Choroid plexus epithelial cell (primary cell): ENCODE measurements around the gene CD96.

Experiments used
- DNase-seq: peaks from one replicate; pipeline ENCODE4 v3.0.0-alpha.2; 2010; ENCODE audit warnings: low read depth
- H3K4me3 ChIP-seq: 2 replicates; pipeline ENCODE4 v1.5.1; 2011; ENCODE audit warnings: low read depth, mild to moderate bottlenecking, control low read depth, low read length, moderate library complexity
- TF ChIP-seq, protein P1 (sequence below): conservative IDR thresholded peaks from 2 replicates; pipeline ENCODE4 v1.5.1; 2011; ENCODE audit warnings: low read depth, mild to moderate bottlenecking, control low read depth, inconsistent platforms, low read length, moderate library complexity

The CD96 gene

DNA sequence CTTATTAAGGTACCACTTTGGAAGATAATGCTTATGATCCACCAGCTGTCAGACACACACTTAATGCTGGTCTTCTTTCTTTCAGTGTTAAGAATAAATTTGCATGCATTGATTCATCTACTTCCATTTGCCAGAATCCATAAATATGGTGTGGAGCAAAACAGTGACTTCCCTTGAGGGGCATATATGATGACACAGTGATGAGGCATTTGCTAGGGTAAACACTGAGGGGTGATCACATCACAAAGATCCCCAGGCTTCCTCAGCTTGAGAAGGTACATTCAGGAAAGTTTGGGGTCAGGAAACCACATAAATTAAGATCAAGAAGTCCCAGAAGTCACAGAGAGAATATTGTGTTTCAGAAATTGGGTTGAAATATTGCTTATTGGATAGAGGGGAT is 63.0 kb downstream of the CD96 start:
- DNase-seq, result no peak
- H3K4me3 ChIP-seq, result no peak overlapping the region
- TF ChIP-seq, protein P1, sequence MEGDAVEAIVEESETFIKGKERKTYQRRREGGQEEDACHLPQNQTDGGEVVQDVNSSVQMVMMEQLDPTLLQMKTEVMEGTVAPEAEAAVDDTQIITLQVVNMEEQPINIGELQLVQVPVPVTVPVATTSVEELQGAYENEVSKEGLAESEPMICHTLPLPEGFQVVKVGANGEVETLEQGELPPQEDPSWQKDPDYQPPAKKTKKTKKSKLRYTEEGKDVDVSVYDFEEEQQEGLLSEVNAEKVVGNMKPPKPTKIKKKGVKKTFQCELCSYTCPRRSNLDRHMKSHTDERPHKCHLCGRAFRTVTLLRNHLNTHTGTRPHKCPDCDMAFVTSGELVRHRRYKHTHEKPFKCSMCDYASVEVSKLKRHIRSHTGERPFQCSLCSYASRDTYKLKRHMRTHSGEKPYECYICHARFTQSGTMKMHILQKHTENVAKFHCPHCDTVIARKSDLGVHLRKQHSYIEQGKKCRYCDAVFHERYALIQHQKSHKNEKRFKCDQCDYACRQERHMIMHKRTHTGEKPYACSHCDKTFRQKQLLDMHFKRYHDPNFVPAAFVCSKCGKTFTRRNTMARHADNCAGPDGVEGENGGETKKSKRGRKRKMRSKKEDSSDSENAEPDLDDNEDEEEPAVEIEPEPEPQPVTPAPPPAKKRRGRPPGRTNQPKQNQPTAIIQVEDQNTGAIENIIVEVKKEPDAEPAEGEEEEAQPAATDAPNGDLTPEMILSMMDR, result no peak

DNA sequence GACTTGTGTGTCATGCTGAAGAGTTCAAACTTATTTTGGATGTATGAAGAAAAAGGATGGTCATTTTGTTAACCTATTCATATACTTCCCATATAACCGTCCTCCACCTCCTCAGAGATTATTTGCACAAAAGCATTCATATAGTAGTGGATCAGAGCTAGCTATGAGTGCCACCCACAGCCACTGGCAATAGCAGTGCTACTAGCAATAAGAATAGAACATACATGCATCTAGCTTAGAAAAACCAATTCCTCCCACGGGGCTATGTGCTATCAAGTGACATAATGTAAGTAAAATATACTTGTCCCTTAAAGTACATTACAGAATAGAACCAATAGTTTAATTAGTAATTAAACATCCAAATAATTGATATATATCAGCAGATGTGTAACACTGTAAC is 63.5 kb downstream of the CD96 start:
- DNase-seq, result no peak
- TF ChIP-seq, protein P1, result no peak
- H3K4me3 ChIP-seq, result no peak overlapping the region

DNA sequence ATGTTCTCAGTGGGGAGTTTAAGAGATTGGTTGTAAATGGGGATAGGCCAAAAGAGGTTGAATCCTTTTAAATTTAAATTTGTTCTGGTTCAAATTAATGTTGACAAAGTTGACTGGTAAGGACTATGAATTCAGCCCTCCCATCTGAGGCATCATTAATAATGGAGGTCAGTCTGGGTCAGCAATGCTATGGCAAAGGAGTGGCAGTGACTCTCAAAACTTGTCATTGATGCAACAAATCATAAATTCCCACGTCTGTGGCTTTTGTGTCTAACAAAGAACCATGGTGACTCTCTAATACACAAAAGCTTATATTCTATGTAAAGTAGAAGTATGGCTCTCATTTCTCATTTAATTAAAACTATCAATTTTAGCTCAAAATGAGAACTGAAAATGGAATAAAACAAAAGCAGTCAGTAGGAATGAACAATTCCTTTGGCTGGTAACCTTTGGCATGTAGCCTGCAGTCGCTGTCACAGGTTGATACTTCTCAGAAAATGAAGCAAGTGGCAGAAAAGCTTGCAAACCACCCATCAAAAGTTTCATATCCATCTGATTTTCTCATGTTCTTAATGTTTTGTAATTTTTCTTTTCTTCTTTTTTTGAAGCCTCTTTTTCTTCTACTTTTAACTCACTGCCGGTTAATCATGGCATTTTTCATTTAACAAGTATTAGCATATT is 65.4 kb downstream of the CD96 start:
- TF ChIP-seq, protein P1, result no peak
- no peak for DNase-seq

DNA sequence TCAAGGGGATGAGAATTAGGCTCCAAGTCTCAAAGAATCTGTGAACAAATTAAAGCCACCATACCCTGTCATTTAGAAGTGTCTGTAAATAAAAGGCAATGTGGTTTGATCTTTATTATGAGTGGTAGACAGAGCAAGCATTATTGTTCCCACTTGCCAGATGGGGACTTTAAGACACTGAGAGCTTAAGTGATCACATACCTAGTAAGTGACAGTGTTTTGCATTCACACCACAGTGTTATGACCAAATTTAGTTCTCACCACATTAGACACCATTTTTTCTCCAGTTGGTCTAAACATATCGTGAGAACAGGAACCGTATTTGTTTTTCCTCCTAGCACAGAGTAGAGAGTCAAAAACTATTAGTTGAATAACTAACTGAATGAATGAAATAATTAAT is 66.4 kb downstream of the CD96 start:
- no peak overlapping the region for H3K4me3 ChIP-seq
- TF ChIP-seq, protein P1, result no peak
- DNase-seq, result no peak

More for the DNA sequence above, 65.4 kb downstream of the CD96 start:
- H3K4me3 ChIP-seq, result no peak overlapping the region

DNA sequence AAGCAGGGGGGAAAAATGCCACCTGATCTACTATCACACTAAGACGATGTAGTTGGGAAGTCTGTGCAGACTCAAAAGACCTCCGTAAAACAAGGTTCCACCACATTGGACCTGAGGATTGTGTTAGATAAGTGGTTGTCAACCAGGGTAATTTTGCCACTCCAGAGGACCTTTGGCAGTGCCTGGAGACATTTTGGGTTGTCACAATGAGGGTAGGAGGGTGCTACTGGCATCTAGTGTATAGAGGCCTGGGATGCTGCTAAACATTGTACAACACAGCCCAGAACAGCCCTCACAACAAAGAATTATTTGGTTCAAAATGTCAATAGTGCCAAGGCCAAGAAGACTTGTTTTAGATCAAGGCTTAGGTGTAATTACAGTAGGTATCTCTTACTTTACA is 67.7 kb downstream of the CD96 start:
- DNase-seq, result no peak
- no peak overlapping the region for H3K4me3 ChIP-seq
- TF ChIP-seq, protein P1, result no peak

DNA sequence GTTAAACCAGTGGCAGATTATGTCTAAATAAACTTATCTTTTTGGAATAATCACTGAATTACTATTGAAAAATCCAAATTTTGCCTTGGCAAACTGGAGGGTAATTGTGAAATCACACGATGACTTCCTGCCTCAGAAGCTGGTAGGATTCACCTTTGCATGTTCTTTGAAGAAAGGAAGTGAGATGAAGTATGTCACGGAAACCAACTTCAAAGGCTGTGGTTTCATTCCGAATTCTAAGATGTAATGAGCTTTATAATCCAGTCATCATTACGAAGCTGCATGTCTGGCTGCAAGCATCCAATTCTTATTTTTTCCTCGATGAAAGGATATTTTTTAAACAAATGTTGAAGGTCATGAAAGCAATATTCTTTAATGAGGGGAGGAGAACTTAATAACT is 68.2 kb downstream of the CD96 start:
- TF ChIP-seq, protein P1, result no peak
- DNase-seq, result no peak
- H3K4me3 ChIP-seq, result no peak overlapping the region

DNA sequence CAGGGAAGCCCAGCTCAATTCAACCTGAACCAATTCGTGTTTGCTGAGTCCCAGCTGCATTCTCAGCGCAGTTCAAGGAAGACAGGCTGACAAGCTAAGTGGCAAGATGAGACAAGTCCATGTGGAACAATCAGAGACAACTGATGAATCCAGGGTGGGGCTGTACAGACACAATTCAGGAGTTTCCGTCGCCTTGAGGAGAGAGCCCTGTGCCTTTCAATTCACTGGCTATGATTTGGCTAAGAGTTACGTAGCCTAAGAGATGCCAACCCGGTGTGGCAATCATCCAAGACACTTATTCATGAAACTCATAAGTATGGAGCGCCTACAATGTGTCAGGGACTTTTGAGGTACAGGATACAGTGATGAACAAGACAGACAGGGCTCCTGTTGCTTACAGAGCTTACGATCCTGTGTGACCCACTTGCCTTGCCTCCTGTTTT is 68.6 kb downstream of the CD96 start:
- TF ChIP-seq, protein P1, result no peak
- no peak overlapping the region for H3K4me3 ChIP-seq
- DNase-seq, result no peak
